Measurements from ENCODE around the gene DAPP1. TPM values are rescaled to one million over a fixed set of nuclear protein-coding genes. Genes with fewer than 3 reads are reported as not detected.

DAPP1 gene
- total RNA-seq, 1 experiment from 2014 or later, result not detected

DNA sequence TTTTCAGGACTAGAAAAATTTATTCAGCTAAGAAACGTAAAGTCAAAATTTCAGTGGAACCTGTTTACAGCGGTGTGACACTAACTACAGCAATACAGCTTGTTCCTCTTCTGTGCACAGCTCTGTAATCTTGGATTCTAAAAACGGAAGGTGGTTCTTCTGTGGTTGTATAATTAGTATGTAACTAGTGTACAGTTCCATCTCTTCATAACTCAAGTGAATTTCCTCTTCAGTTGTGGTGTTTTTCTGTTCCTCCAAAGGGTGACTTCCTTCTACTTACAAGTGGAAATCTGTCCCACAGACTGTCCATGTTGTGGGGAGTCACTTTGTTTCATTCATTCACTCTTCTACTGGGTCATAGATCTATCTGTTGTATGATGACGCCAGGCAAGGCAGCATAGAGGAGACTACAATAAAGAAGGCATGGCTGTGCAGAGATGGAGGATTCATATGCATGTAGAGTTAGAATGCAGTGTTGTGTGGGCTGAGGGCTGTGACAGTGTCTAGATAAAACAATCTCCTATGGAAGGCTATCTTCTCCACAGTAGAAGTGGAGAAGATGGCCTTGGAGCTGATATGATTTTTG lies 5.4 kb downstream of the DAPP1 start:
- Mint-ChIP-seq H3K4me1 (ENCODE audit: low read depth, unreplicated experiment) (peaks cover 6% of the 10 kb centered on the region), H3K9me3 (ENCODE audit: unreplicated experiment) (no peaks in the 10 kb centered on the region), H3K27me3 (ENCODE audit: insufficient read depth, unreplicated experiment) (peaks cover 3% of the 10 kb centered on the region), H3K4me3 (ENCODE audit: unreplicated experiment) (no peak overlapping the region), H3K27ac (ENCODE audit: unreplicated experiment) (no peak overlapping the region), H3K36me3 (ENCODE audit: insufficient read depth, unreplicated experiment) (no peaks in the 10 kb centered on the region)
- ChIA-PET CTCF (interaction anchor here (0.6 kb wide), 1 partner anchor 63 kb away, joined by 3 read pairs; no protein-coding TSS in a partner anchor), POLR2A (no interaction called here)
- no peak for DNase-seq
- intact Hi-C loops (cut with micrococcal nuclease; ENCODE audit: unreplicated experiment), result no loop called here
- Histone ChIP-seq H3K36me3 (ENCODE audit: control insufficient read depth, insufficient read depth, low read length) (no peaks in the 10 kb centered on the region), H3K4me3 (ENCODE audit: low read depth, low read length) (no peak overlapping the region), H3K4me1 (no peaks in the 10 kb centered on the region), H3K9me3 (no peaks in the 10 kb centered on the region), H3K27me3 (replicated peaks; ENCODE audit: control insufficient read depth, insufficient read depth, low read length) (no peaks in the 10 kb centered on the region)
- BruUV-seq (replicated peaks), result no TSS peak
- TF ChIP-seq, protein P1, sequence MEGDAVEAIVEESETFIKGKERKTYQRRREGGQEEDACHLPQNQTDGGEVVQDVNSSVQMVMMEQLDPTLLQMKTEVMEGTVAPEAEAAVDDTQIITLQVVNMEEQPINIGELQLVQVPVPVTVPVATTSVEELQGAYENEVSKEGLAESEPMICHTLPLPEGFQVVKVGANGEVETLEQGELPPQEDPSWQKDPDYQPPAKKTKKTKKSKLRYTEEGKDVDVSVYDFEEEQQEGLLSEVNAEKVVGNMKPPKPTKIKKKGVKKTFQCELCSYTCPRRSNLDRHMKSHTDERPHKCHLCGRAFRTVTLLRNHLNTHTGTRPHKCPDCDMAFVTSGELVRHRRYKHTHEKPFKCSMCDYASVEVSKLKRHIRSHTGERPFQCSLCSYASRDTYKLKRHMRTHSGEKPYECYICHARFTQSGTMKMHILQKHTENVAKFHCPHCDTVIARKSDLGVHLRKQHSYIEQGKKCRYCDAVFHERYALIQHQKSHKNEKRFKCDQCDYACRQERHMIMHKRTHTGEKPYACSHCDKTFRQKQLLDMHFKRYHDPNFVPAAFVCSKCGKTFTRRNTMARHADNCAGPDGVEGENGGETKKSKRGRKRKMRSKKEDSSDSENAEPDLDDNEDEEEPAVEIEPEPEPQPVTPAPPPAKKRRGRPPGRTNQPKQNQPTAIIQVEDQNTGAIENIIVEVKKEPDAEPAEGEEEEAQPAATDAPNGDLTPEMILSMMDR (IDR thresholded peaks at IDR 0.05; ENCODE audit: insufficient read depth in 1 of 2, low read depth in 1 of 2, low read length in 1 of 2, severe bottlenecking in 1 of 2, unreplicated experiment in 1 of 2), result no peak

DNA sequence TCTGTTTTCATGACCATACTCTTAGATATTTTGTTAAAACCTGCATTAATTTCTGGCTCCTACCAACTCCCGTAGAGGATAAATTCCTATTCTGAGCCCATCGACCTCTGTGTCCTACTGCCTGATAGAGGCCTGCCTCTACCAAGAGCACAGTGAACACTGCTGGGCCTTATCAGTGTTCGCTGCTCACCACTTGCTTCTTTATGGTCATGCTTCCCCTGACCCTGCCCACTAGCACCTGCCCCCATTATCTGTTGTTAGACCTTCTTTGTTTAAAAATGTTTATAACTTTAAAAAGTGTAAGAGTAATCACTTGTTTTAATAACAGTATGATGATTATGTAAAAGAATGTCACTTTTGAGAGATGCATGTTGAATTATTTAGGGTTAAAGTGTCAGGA lies 6.1 kb downstream of the DAPP1 start:
- ChIA-PET POLR2A (no interaction called here), CTCF (interaction anchor here (0.6 kb wide), 1 partner anchor 62 kb away, joined by 3 read pairs; no protein-coding TSS in a partner anchor)
- Mint-ChIP-seq H3K4me3 (ENCODE audit: unreplicated experiment) (no peak overlapping the region), H3K27me3 (ENCODE audit: insufficient read depth, unreplicated experiment) (peaks cover 3% of the 10 kb centered on the region), H3K27ac (ENCODE audit: unreplicated experiment) (no peak overlapping the region), H3K9me3 (ENCODE audit: unreplicated experiment) (no peaks in the 10 kb centered on the region), H3K4me1 (ENCODE audit: low read depth, unreplicated experiment) (peaks cover 6% of the 10 kb centered on the region), H3K36me3 (ENCODE audit: insufficient read depth, unreplicated experiment) (no peaks in the 10 kb centered on the region)
- no peaks in the 10 kb centered on the region for H3K27me3 ChIP-seq (replicated peaks; ENCODE audit: control insufficient read depth, insufficient read depth, low read length)
- no peaks in the 10 kb centered on the region for H3K4me1 ChIP-seq
- BruUV-seq (replicated peaks), result no TSS peak
- no peak for DNase-seq
- H3K36me3 ChIP-seq (ENCODE audit: control insufficient read depth, insufficient read depth, low read length), result no peaks in the 10 kb centered on the region
- intact Hi-C loops (cut with micrococcal nuclease; ENCODE audit: unreplicated experiment), result no loop called here
- TF ChIP-seq, protein P1 (IDR thresholded peaks at IDR 0.05; ENCODE audit: insufficient read depth in 1 of 2, low read depth in 1 of 2, low read length in 1 of 2, severe bottlenecking in 1 of 2, unreplicated experiment in 1 of 2), result no peak
- no peak overlapping the region for H3K4me3 ChIP-seq (ENCODE audit: low read depth, low read length)
- no peaks in the 10 kb centered on the region for H3K9me3 ChIP-seq

DNA sequence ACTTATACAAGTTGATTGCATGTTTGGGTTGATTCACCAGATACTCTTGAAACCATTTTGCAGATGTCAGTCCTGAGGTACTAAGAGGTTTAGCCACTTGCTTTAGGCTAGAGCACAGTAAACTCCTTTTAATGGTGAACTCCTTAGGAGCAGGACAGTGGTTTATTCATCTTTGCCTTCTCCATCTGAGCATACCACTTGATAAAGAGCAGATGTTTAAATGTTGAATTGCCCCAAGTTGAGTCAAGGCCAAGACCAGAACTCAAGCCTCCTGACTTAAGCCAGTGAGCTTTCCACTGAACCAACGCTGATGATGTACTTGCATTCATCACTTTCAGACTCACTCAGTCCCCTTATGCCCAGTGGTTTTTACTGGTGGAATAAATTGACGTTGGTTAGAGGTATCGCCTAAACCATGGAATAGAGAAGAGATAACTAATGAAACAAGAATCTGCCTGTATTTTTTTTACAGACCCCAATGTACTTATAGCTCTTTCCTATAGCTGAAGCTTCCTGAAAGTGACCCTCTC lies 7.5 kb downstream of the DAPP1 start:
- Histone ChIP-seq H3K9me3 (no peaks in the 10 kb centered on the region), H3K4me1 (no peaks in the 10 kb centered on the region), H3K27me3 (replicated peaks; ENCODE audit: control insufficient read depth, insufficient read depth, low read length) (no peaks in the 10 kb centered on the region), H3K4me3 (ENCODE audit: low read depth, low read length) (no peak overlapping the region), H3K36me3 (ENCODE audit: control insufficient read depth, insufficient read depth, low read length) (no peaks in the 10 kb centered on the region)
- ChIA-PET POLR2A (no interaction called here), CTCF (no interaction called here)
- Mint-ChIP-seq H3K4me1 (ENCODE audit: low read depth, unreplicated experiment) (peaks cover 6% of the 10 kb centered on the region), H3K27ac (ENCODE audit: unreplicated experiment) (no peak overlapping the region), H3K4me3 (ENCODE audit: unreplicated experiment) (no peak overlapping the region), H3K9me3 (ENCODE audit: unreplicated experiment) (no peaks in the 10 kb centered on the region), H3K27me3 (ENCODE audit: insufficient read depth, unreplicated experiment) (peaks cover 3% of the 10 kb centered on the region), H3K36me3 (ENCODE audit: insufficient read depth, unreplicated experiment) (no peaks in the 10 kb centered on the region)
- no peak for DNase-seq
- intact Hi-C loops (cut with micrococcal nuclease; ENCODE audit: unreplicated experiment), result no loop called here
- TF ChIP-seq, protein P1 (IDR thresholded peaks at IDR 0.05; ENCODE audit: insufficient read depth in 1 of 2, low read depth in 1 of 2, low read length in 1 of 2, severe bottlenecking in 1 of 2, unreplicated experiment in 1 of 2), result no peak
- BruUV-seq (replicated peaks), result no TSS peak

Data from Caco-2 (cell line).